ENCODE measurements around the gene CDC40. TPM values are rescaled to one million over a fixed set of nuclear protein-coding genes. Genes with fewer than 3 reads are reported as not detected.
"Not testable (repeated sequence)": the region's sequence is repeated elsewhere in the genome, so short reads cannot be mapped to it uniquely, and the experiment has no call there.

CDC40 gene
- total RNA-seq, 1 donor: 21.8 TPM

DNA sequence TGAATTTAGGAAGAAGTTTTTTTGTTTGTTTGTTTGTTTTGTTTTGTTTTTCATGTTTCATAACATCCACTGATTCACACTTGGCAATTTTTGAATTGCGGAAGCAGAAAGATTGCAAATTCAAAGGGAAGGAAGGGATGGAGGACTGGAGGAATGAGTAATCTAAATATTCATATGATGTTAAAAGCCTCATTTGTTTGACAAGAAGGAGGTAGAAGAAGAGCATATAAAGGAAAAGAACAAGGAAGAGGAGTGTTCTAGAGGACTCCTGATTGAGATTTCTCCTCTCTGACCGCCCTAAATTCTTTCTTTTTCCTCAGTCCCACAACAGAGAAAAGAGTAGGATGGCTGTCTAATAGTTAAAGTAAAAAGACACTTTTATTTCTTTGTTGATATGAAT, 89.4 kb downstream of the CDC40 start:
- TF ChIP-seq, protein P1, sequence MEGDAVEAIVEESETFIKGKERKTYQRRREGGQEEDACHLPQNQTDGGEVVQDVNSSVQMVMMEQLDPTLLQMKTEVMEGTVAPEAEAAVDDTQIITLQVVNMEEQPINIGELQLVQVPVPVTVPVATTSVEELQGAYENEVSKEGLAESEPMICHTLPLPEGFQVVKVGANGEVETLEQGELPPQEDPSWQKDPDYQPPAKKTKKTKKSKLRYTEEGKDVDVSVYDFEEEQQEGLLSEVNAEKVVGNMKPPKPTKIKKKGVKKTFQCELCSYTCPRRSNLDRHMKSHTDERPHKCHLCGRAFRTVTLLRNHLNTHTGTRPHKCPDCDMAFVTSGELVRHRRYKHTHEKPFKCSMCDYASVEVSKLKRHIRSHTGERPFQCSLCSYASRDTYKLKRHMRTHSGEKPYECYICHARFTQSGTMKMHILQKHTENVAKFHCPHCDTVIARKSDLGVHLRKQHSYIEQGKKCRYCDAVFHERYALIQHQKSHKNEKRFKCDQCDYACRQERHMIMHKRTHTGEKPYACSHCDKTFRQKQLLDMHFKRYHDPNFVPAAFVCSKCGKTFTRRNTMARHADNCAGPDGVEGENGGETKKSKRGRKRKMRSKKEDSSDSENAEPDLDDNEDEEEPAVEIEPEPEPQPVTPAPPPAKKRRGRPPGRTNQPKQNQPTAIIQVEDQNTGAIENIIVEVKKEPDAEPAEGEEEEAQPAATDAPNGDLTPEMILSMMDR (IDR thresholded peaks at IDR 0.05; ENCODE audit: insufficient read depth, low read length): no peak
- H3K4me3 ChIP-seq (ENCODE audit: low read depth, low read length): no peak overlapping the region
- no peak for DNase-seq (ENCODE audit: low read depth)

DNA sequence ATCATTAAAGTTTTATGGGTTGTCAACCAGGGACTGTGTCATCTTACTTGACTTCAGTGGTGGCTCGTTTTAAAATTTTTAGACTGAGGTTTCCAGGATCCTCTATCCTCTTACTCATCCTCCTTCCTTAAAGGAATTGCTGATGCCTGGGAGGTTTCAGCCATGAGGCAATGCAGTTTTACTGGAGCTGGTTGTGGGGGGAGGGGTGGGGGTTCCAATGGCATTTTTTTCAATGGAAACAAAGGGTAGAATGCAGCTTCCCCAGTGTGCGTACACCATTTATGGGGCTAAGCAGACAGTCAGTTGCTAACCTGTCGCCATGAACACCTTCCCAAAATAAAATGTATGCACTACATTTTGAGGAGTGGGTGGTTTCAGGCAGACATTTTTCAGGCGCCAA, 89.9 kb downstream of the CDC40 start:
- no peak overlapping the region for H3K4me3 ChIP-seq (ENCODE audit: low read depth, low read length)
- DNase-seq (ENCODE audit: low read depth): no peak
- TF ChIP-seq, protein P1 (IDR thresholded peaks at IDR 0.05; ENCODE audit: insufficient read depth, low read length): no peak

DNA sequence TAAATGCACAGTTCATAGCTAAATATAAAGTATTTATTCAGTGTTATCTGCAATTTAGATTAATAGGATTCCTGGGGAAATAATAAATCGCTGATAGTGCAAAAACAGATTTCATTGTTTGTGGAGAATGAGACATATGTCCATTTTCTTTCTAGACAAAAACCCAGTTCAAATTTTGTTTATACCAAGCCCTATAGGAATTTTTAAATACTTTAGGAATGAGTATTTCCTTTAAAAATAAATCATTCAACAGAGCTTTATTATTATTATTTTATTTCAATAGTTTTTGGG, 91.5 kb downstream of the CDC40 start:
- H3K4me3 ChIP-seq (ENCODE audit: low read depth, low read length): no peak overlapping the region
- TF ChIP-seq, protein P1 (IDR thresholded peaks at IDR 0.05; ENCODE audit: insufficient read depth, low read length): no peak

DNA sequence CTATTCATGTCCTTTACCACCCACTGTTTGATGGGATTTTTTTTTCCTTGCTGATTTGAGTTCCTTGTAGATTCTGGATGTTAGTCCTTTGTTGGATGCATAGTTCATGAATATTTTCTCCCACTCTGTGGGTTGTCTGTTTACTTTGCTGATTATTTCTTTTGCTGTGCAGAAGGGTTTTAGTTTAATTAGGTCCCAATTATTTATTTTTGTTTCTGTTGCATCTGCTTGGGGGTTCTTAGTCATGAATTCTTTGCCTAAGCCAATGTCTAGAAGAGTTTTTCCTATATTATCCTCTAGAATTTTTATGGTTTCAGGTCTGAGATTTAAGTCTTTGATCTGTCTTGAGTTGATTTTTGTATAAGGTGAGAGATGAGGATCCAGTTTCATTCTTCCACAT, 92.6 kb downstream of the CDC40 start:
- H3K4me3 ChIP-seq (ENCODE audit: low read depth, low read length); DNase-seq (ENCODE audit: low read depth): not testable (repeated sequence)

More for the DNA sequence above, 91.5 kb downstream of the CDC40 start:
- no peak for DNase-seq (ENCODE audit: low read depth)

GRCh38 chr6:110277100-110277665, 97.0 kb downstream of the CDC40 start:
- TF ChIP-seq, protein P1 (IDR thresholded peaks at IDR 0.05; ENCODE audit: insufficient read depth, low read length): no peak

More at GRCh38 chr6:110277100-110277665, 97.0 kb downstream of the CDC40 start:
- no peak overlapping the region for H3K4me3 ChIP-seq (ENCODE audit: low read depth, low read length)
- no peak for DNase-seq (ENCODE audit: low read depth)

Other genes with a start within 250 kb of the CDC40 start
- not detected in 2 replicates for gene GPR6, start 202.1 kb upstream of the CDC40 start, total RNA-seq (ENCODE audit: low replicate concordance)
- gene WASF1, start 757 bp upstream of the CDC40 start, total RNA-seq (ENCODE audit: low replicate concordance): 11.7 and 20.1 TPM in 2 replicates
- 0.09 and 0.16 TPM in 2 replicates for gene METTL24, start 177.9 kb downstream of the CDC40 start, total RNA-seq (ENCODE audit: low replicate concordance)
- gene DDO, start 235.1 kb downstream of the CDC40 start, total RNA-seq (ENCODE audit: low replicate concordance): 1.3 and 2.3 TPM in 2 replicates